Common myeloid progenitor, CD34-positive (primary cell): ENCODE measurements around the gene SLC25A3. TPM values are rescaled to one million over a fixed set of nuclear protein-coding genes. Genes with fewer than 3 reads are reported as not detected.
"Not testable (repeated sequence)": the region's sequence is repeated elsewhere in the genome, so short reads cannot be mapped to it uniquely, and the experiment has no call there.

ENCODE experiments used
- CTCF ChIA-PET: fragments of 350-600 bp; sonication (Branson Sonifier 250); formaldehyde crosslinking; loops from one replicate; lab custom pipeline; 2021; ENCODE audit warnings: antibody characterized with exemption; lab: Charles Lee
- POLR2A ChIA-PET: fragments of 350-600 bp; sonication (Branson Sonifier 250); formaldehyde crosslinking; loops from one replicate; lab custom pipeline; 2021; ENCODE audit warnings: antibody characterized with exemption; lab: Charles Lee
- DNase-seq, 3 donors: peaks; one replicate each; pipeline versions ENCODE4 v3.0.0 to v3.0.0-alpha.2; 2013
- H3K27ac ChIP-seq, 2 experiments: 1 replicate in 1 of 2; 2 replicates in 1 of 2; pipeline ENCODE4 v1.7.0; 2013; ENCODE audit warnings: inconsistent platforms in 2 of 2, low read length in 2 of 2, mild to moderate bottlenecking in 2 of 2, low read depth in 1 of 2, moderate library complexity in 1 of 2; ENCODE audit not compliant: severe bottlenecking in 2 of 2, insufficient read depth in 1 of 2, poor library complexity in 1 of 2
- H3K27me3 ChIP-seq, 5 experiments: replicated peaks in 2 of 5; 1 replicate in 3 of 5; 2 replicates in 2 of 5; pipeline versions ENCODE4 v1.6.1 to v1.7.0; 2013; ENCODE audit warnings: low read length in 4 of 5, mild to moderate bottlenecking in 2 of 5, moderate library complexity in 2 of 5, inconsistent platforms in 1 of 5; ENCODE audit not compliant: insufficient read depth in 5 of 5, control insufficient read depth in 4 of 5
- H3K36me3 ChIP-seq, 4 experiments: 1 replicate in 2 of 4; 2 replicates in 2 of 4; pipeline versions ENCODE4 v1.6.1 to v1.7.0; 2013; ENCODE audit warnings: low read length in 3 of 4, control low read depth in 1 of 4, mild to moderate bottlenecking in 1 of 4; ENCODE audit not compliant: control insufficient read depth in 4 of 4, insufficient read depth in 4 of 4
- H3K4me1 ChIP-seq, 4 experiments: 1 replicate in 3 of 4; 2 replicates in 1 of 4; pipeline versions ENCODE4 v1.6.1 to v1.7.1; 2013; ENCODE audit warnings: low read length in 3 of 4, mild to moderate bottlenecking in 3 of 4, control low read depth in 1 of 4, inconsistent platforms in 1 of 4, moderate library complexity in 1 of 4; ENCODE audit not compliant: control insufficient read depth in 4 of 4, insufficient read depth in 4 of 4; ENCODE audit errors: control extremely low read depth in 1 of 4
- H3K4me3 ChIP-seq, 7 experiments: 1 replicate in 4 of 7; 2 replicates in 3 of 7; pipeline versions ENCODE4 v1.5.1 to v1.7.0; 2013; ENCODE audit warnings: mild to moderate bottlenecking in 7 of 7, low read length in 6 of 7, moderate library complexity in 6 of 7, inconsistent platforms in 2 of 7, low read depth in 2 of 7, control low read depth in 1 of 7; ENCODE audit not compliant: insufficient read depth in 4 of 7, control insufficient read depth in 1 of 7; ENCODE audit errors: extremely low read depth in 1 of 7
- H3K9me3 ChIP-seq, 5 experiments: 1 replicate in 4 of 5; 2 replicates in 1 of 5; pipeline versions ENCODE4 v1.6.1 to v1.7.1; 2013; ENCODE audit warnings: low read length in 4 of 5, mild to moderate bottlenecking in 2 of 5, inconsistent platforms in 1 of 5, low read depth in 1 of 5, moderate library complexity in 1 of 5; ENCODE audit not compliant: control insufficient read depth in 4 of 5, insufficient read depth in 2 of 5; ENCODE audit errors: control extremely low read depth in 1 of 5
- WGBS: methylation state at CpG from one replicate; pipeline ENCODE4 v1.1.5; 2013; ENCODE audit not compliant: insufficient coverage; 5-methylcytosine and 5-hydroxymethylcytosine counted together
- polyA plus RNA-seq: library from polyadenylated mRNA; unstranded; fragments of 120-200 nt; gene quantifications from one replicate; pipeline ENCODE4 v1.2.1, GENCODE V29; 2013

The SLC25A3 gene
- 554 TPM for polyA plus RNA-seq

DNA sequence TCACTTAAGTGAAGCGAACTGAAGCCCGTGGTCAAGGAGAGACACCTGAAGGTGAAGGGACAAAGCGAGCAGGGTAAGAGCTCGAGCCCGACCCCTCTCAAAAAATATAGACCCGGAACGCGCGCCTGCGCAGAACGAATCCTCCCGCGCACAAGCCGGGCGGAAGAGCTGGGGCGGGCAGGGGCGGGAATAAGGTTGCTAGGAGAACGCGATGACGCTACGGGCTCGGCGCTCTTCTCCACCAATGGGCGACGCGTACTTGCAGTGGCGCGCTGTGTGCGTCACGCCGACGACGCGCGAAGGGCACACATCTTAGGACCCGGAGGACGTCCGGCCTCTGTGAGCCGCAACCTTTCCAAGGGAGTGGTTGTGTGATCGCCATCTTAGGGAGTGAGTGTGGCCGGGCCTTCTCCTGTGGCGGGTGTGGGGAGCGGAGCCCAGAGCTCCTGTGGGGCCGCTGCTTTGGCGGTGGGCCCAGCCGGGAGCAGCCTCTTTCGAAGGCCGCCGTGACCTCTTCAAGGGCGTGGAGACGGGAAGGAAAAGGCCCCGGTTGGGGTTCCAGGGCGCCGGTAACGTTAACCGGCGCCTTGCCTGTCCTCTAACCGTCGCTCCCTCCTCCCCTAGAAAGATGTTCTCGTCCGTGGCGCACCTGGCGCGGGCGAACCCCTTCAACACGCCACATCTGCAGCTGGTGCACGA lies at the start of gene SLC25A3:
Gene SLC25A3 (plus strand): TSS at position 336 of the 699 bp plus-strand sequence. CDS start 293 bp downstream, at position 629.
- peak; percentile 98 to 99 (median 99) for DNase-seq
- H3K36me3 ChIP-seq, result peaks cover 5 to 33% (median 21%) of the 10 kb centered on the region in 4 experiments
- ChIA-PET POLR2A (interaction anchor here (0.5 to 2.4 kb wide), 6 partner anchors 8 to 56 kb away, joined by 3 to 9 read pairs (median 3); partner anchors contain the start of genes APAF1 and IKBIP), CTCF (interaction anchor here (1.1 to 5.2 kb wide), 8 partner anchors 12 to 58 kb away, joined by 3 to 47 read pairs (median 4); no protein-coding TSS in a partner anchor)
- no peaks in the 10 kb centered on the region for H3K27me3 ChIP-seq
- H3K9me3 ChIP-seq, result no peaks in the 10 kb centered on the region
- H3K4me3 ChIP-seq, result peak within 1 kb of the TSS; percentile 85 to 100 (median 99)
- peak within 1 kb of the TSS; percentile 96 to 98 for H3K27ac ChIP-seq
- peaks cover 10 to 20% (median 13%) of the 10 kb centered on the region in 4 experiments for H3K4me1 ChIP-seq
- WGBS, result 0% methylated on average over 53 of the region's 67 CpGs

DNA sequence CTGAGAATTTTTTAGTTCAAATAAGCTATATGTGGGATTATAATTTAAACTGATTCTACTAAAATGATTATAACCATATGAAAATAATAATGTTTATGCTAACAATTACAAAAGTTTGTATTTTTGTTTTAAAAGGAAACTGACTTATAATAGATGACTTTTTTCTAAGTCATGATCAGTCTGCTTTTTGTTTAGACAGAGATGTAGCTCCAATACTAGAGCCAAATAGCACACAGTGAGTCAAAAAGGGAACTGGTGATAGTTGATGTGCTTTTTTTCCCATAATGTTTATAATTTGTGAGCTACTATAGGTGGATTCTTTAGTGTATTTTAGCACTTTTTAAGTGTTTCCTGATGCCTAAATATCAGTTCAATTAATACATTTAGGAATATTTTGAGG lies 49.8 kb upstream of the SLC25A3 start:
- Histone ChIP-seq H3K27me3 (no peaks in the 10 kb centered on the region), H3K9me3 (no peaks in the 10 kb centered on the region), H3K4me1 (no peaks in the 10 kb centered on the region), H3K27ac (no peak overlapping the region), H3K4me3 (no peak overlapping the region), H3K36me3 (peaks cover 5 to 55% (median 33%) of the 10 kb centered on the region in 4 experiments)
- POLR2A ChIA-PET, result no interaction called here
- CTCF ChIA-PET, result interaction anchor here (0.7 to 8.1 kb wide), 4 partner anchors 11 to 28 kb away, joined by 3 to 43 read pairs (median 4); no protein-coding TSS in a partner anchor
- no peak for DNase-seq

GRCh38 chr12:98544751-98545150 lies 48.7 kb upstream of the SLC25A3 start:
- no peak overlapping the region for H3K27ac ChIP-seq
- no peaks in the 10 kb centered on the region for H3K27me3 ChIP-seq
- H3K9me3 ChIP-seq, result no peaks in the 10 kb centered on the region
- ChIA-PET CTCF (interaction anchor here (0.9 to 8.1 kb wide), 4 partner anchors 12 to 120 kb away, joined by 3 to 43 read pairs (median 4); no protein-coding TSS in a partner anchor), POLR2A (no interaction called here)
- WGBS, result no CpG with 5 or more reads among the region's 1 CpG
- peaks cover 5 to 60% (median 35%) of the 10 kb centered on the region in 4 experiments for H3K36me3 ChIP-seq
- no peak for DNase-seq
- H3K4me3 ChIP-seq, result no peak overlapping the region
- no peaks in the 10 kb centered on the region for H3K4me1 ChIP-seq

- H3K36me3 ChIP-seq, result peaks cover 3 to 45% (median 32%) of the 10 kb centered on the region in 4 experiments
- no peak overlapping the region for H3K4me3 ChIP-seq
- ChIA-PET POLR2A (no interaction called here), CTCF (interaction anchor here (1.2 to 8.1 kb wide), 3 partner anchors 17 to 22 kb away, joined by 3 to 43 read pairs (median 7); no protein-coding TSS in a partner anchor)
- DNase-seq, result no peak
- H3K9me3 ChIP-seq, result no peaks in the 10 kb centered on the region
- no peaks in the 10 kb centered on the region for H3K27me3 ChIP-seq
- 100% methylated on average over 1 of the region's 5 CpGs for whole genome bisulfite sequencing
- H3K4me1 ChIP-seq, result no peaks in the 10 kb centered on the region
- no peak overlapping the region for H3K27ac ChIP-seq
These were observed 43.9 kb upstream of the SLC25A3 start for GRCh38 chr12:98549371-98550110.

GRCh38 chr12:98551787-98552186 lies 41.7 kb upstream of the SLC25A3 start:
- H3K4me1 ChIP-seq, result no peaks in the 10 kb centered on the region
- no peak overlapping the region for H3K4me3 ChIP-seq
- ChIA-PET POLR2A (interaction anchor here (0.7 kb wide), 1 partner anchor 51 kb away, joined by 3 read pairs; no protein-coding TSS in a partner anchor), CTCF (interaction anchor here (0.7 to 2.3 kb wide), 4 partner anchors 15 to 102 kb away, joined by 3 to 8 read pairs (median 4); partner anchors contain the start of gene SLC25A3)
- DNase-seq, result no peak
- no peaks in the 10 kb centered on the region for H3K9me3 ChIP-seq
- H3K36me3 ChIP-seq, result peaks cover 3 to 32% (median 24%) of the 10 kb centered on the region in 4 experiments
- no CpG with 5 or more reads among the region's 3 CpGs for WGBS
- H3K27me3 ChIP-seq, result no peaks in the 10 kb centered on the region
- H3K27ac ChIP-seq, result no peak overlapping the region

DNA sequence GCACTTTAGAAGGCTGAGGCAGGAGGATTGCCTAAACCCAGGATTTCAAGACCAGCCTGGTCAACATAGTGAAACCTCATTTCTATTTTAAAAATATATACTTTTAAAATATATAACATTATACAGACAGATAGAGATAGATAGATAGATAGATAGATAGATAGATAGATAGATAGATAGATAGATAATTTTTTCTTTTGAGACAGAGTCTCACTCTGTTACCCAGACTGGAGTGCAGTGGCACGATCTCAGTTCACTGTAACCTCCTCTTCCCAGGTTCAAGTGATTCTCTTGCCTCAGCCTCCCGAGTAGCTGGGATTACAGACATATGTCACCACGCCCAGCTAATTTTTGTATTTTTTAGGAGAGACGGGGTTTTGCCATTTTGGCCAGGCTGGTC lies 35.4 kb upstream of the SLC25A3 start:
- H3K4me1 ChIP-seq, H3K27me3 ChIP-seq, H3K9me3 ChIP-seq, H3K36me3 ChIP-seq, POLR2A ChIA-PET, H3K4me3 ChIP-seq, CTCF ChIA-PET, DNase-seq, H3K27ac ChIP-seq: not testable (repeated sequence)
- WGBS, result 100% methylated on average over 3 of the region's 4 CpGs
